Liver (tissue), 9 donors: ENCODE measurements around the gene NDUFB7. TPM values are rescaled to one million over a fixed set of nuclear protein-coding genes. Genes with fewer than 3 reads are reported as not detected.

Experiments
- DNase-seq: peaks from one replicate; pipeline ENCODE4 v3.0.0-alpha.2; 2017; ENCODE audit warnings: low spot score
- H3K27ac ChIP-seq, 2 donors: one replicate each; pipeline ENCODE4 v1.7.0; 2013; ENCODE audit warnings: inconsistent platforms in 2 of 2, low read length in 2 of 2, control low read depth in 1 of 2, low read depth in 1 of 2, mild to moderate bottlenecking in 1 of 2
- H3K27me3 ChIP-seq, 4 donors: one replicate each; pipeline versions ENCODE4 v1.6.1 to v1.7.0; 2013; ENCODE audit warnings: low read length in 3 of 4, inconsistent platforms in 1 of 4, mild to moderate bottlenecking in 1 of 4, moderate library complexity in 1 of 4; ENCODE audit not compliant: control insufficient read depth in 4 of 4, insufficient read depth in 4 of 4
- H3K36me3 ChIP-seq, 4 donors: one replicate each; pipeline versions ENCODE4 v1.6.1 to v1.7.0; 2013; ENCODE audit warnings: low read length in 3 of 4, mild to moderate bottlenecking in 3 of 4, low read depth in 1 of 4, moderate library complexity in 1 of 4; ENCODE audit not compliant: control insufficient read depth in 4 of 4, insufficient read depth in 3 of 4
- H3K4me1 ChIP-seq, 4 donors: one replicate each; pipeline versions ENCODE4 v1.6.1 to v1.7.0; 2013; ENCODE audit warnings: low read length in 3 of 4, mild to moderate bottlenecking in 3 of 4, moderate library complexity in 1 of 4; ENCODE audit not compliant: control insufficient read depth in 4 of 4, insufficient read depth in 4 of 4
- H3K4me3 ChIP-seq, 3 donors: one replicate each; pipeline versions ENCODE4 v1.6.1 to v1.7.0; 2013; ENCODE audit warnings: low read length in 3 of 3, control low read depth in 1 of 3, low read depth in 1 of 3, mild to moderate bottlenecking in 1 of 3
- H3K9ac ChIP-seq, 2 donors: one replicate each; pipeline ENCODE4 v1.7.0; 2013; ENCODE audit warnings: low read length in 2 of 2, mild to moderate bottlenecking in 2 of 2, moderate library complexity in 2 of 2, control low read depth in 1 of 2, low read depth in 1 of 2
- H3K9me3 ChIP-seq, 4 donors: one replicate each; pipeline versions ENCODE4 v1.6.1 to v1.7.0; 2013; ENCODE audit warnings: low read length in 3 of 4; ENCODE audit not compliant: control insufficient read depth in 4 of 4
- EGR1 ChIP-seq, 2 donors: IDR thresholded peaks; 2 replicates each; pipeline ENCODE4 v1.6.1; 2016 to 2018; ENCODE audit warnings: antibody characterized with exemption in 2 of 2, low read depth in 2 of 2
- FOXA2 ChIP-seq: IDR thresholded peaks from 2 replicates; pipeline ENCODE4 v1.6.1; 2016; ENCODE audit warnings: antibody characterized with exemption
- GABPA ChIP-seq, 2 donors: IDR thresholded peaks in 1 of 2; conservative IDR thresholded peaks in 1 of 2; 2 replicates each; pipeline ENCODE4 v1.6.1; 2016; ENCODE audit warnings: antibody characterized with exemption in 2 of 2, mild to moderate bottlenecking in 1 of 2, moderate library complexity in 1 of 2
- HNF4A ChIP-seq, 2 donors: conservative IDR thresholded peaks; 2 replicates each; pipeline ENCODE4 v1.6.1; 2016; ENCODE audit warnings: antibody characterized with exemption in 2 of 2, mild to moderate bottlenecking in 2 of 2
- HNF4G ChIP-seq: IDR thresholded peaks from 2 replicates; pipeline ENCODE4 v1.6.1; 2016; ENCODE audit warnings: antibody characterized with exemption
- JUND ChIP-seq, 2 donors: IDR thresholded peaks; 2 replicates each; pipeline ENCODE4 v1.6.1; 2016; ENCODE audit warnings: antibody characterized with exemption in 2 of 2
- NR2F2 ChIP-seq: IDR thresholded peaks from 2 replicates; pipeline ENCODE4 v1.6.1; 2016; ENCODE audit warnings: antibody characterized with exemption
- RAD21 ChIP-seq, 2 donors: IDR thresholded peaks; 2 replicates each; pipeline ENCODE4 v1.6.1; 2016; ENCODE audit warnings: antibody characterized with exemption in 2 of 2, mild to moderate bottlenecking in 2 of 2
- RXRA ChIP-seq, 2 donors: IDR thresholded peaks; 2 replicates each; pipeline ENCODE4 v1.6.1; 2017 to 2018; ENCODE audit warnings: antibody characterized with exemption in 2 of 2, mild to moderate bottlenecking in 1 of 2
- TAF1 ChIP-seq: conservative IDR thresholded peaks from 2 replicates; pipeline ENCODE4 v1.6.1; 2016; ENCODE audit warnings: antibody characterized with exemption, mild to moderate bottlenecking
- YY1 ChIP-seq: IDR thresholded peaks from 2 replicates; pipeline ENCODE4 v1.6.1; 2016; ENCODE audit warnings: antibody characterized with exemption, mild to moderate bottlenecking
- WGBS: extraction: QIAGEN DNeasy Blood & Tissue Kit; methylation state at CpG from one replicate; pipeline ENCODE4 v1.1.7; 2013; 5-methylcytosine and 5-hydroxymethylcytosine counted together
- polyA plus RNA-seq, 2 donors: library from polyadenylated mRNA; stranded (reverse) in 1 of 2; unstranded in 1 of 2; fragments of 200-250 nt in 1 of 2; fragments of >200 nt in 1 of 2; fragmentation: Nextera tagmentation in 1 of 2; extraction: Ambion mirVana in 1 of 2; gene quantifications; one replicate each; pipeline versions ENCODE4 v1.2.1 to v1.2.3, GENCODE V29; 2013 to 2015
- total RNA-seq, 2 donors: library from RNA; depleted of rRNA; stranded (reverse); fragments of >200 nt; gene quantifications; one replicate each; pipeline ENCODE4 v1.2.3, GENCODE V29; 2014
- TF ChIP-seq, protein P1 (sequence below): IDR thresholded peaks from 2 replicates; pipeline ENCODE4 v1.6.1; 2016; ENCODE audit warnings: antibody characterized with exemption
- TF ChIP-seq, protein P2 (sequence below): fragments of 150-350 bp; IDR thresholded peaks from 2 replicates; pipeline ENCODE4 v1.5.1; 2017; ENCODE audit warnings: improper control_type of control experiment, low read depth, low read length; ENCODE audit not compliant: missing input control
- TF ChIP-seq, protein P3 (sequence below): IDR thresholded peaks from 2 replicates; pipeline ENCODE4 v1.6.1; 2016; ENCODE audit warnings: antibody characterized with exemption
- TF ChIP-seq, protein P4 (sequence below): IDR thresholded peaks from 2 replicates; pipeline ENCODE4 v1.6.1; 2016; ENCODE audit warnings: antibody characterized with exemption
- TF ChIP-seq, protein P5 (sequence below): IDR thresholded peaks from 2 replicates; pipeline ENCODE4 v1.6.1; 2016; ENCODE audit warnings: antibody characterized with exemption, mild to moderate bottlenecking
- donor health status: healthy.
- donor health status: healthy.
- donor health status: healthy.
- donor health status: healthy.
- donor health status: healthy.

The NDUFB7 gene
- total and polyA plus RNA-seq, 4 donors: 110 to 293 (median 252) TPM

DNA sequence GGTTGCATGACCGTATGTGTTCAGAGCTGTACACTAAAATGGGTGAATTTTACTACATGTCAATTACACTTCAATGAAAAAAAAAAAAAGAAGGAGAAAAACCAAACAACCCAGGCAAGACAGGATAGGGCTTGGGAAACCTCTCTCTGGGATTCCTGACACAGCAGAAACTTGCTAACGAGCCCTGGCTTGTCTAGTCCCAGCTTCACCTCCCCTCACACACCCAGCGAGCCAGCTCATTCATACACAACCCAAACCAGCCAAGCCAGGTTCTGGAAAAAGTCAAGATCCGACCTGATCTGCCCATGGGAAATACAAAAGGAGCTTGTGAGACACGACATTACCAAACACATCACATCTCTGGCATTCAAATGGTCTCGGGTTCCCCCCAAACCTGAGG is 46.1 kb downstream of the NDUFB7 start:
- H3K9me3 ChIP-seq: no peaks in the 10 kb centered on the region
- no peak for TF ChIP-seq RXRA (IDR thresholded peaks at IDR 0.05)
- no peak for TF ChIP-seq HNF4G
- WGBS: 74% methylated on average over 6 of the region's 6 CpGs
- H3K9ac ChIP-seq: no peak overlapping the region
- no peaks in the 10 kb centered on the region for H3K27me3 ChIP-seq
- no peaks in the 10 kb centered on the region for H3K36me3 ChIP-seq
- H3K4me1 ChIP-seq: peaks cover 0 to 12% (median 4%) of the 10 kb centered on the region in 4 donors
- no peak overlapping the region for H3K4me3 ChIP-seq
- H3K27ac ChIP-seq: no peak overlapping the region
- no peak for DNase-seq

DNA sequence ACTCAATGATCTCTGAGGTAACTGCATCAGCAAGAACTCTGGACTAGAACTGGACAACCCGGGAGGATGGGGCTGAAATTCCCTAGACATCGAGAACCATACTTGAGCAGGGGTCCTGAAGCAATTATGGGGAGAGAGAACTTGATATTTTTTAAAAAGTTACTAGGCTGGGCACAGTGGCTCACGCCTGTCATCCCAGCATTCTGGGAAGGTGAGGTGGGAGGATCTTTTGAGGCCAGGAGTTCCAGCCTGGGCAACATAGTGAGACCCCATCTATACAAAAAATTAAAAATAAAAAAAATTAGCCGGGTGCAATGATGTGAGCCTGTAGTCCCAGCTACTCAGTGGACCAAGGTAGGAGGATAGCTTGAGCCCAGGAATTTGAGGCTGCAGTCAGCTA is 51.3 kb downstream of the NDUFB7 start:
- H3K4me3 ChIP-seq: no peak overlapping the region
- TF ChIP-seq RXRA (IDR thresholded peaks at IDR 0.05) (no peak), EGR1 (IDR thresholded peaks at IDR 0.05; ENCODE audit: low read depth in 2 of 2) (no peak), HNF4G (no peak), JUND (IDR thresholded peaks at IDR 0.05) (no peak), YY1 (no peak)
- TF ChIP-seq, protein P1, sequence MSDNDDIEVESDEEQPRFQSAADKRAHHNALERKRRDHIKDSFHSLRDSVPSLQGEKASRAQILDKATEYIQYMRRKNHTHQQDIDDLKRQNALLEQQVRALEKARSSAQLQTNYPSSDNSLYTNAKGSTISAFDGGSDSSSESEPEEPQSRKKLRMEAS: no peak
- TF ChIP-seq, protein P2, sequence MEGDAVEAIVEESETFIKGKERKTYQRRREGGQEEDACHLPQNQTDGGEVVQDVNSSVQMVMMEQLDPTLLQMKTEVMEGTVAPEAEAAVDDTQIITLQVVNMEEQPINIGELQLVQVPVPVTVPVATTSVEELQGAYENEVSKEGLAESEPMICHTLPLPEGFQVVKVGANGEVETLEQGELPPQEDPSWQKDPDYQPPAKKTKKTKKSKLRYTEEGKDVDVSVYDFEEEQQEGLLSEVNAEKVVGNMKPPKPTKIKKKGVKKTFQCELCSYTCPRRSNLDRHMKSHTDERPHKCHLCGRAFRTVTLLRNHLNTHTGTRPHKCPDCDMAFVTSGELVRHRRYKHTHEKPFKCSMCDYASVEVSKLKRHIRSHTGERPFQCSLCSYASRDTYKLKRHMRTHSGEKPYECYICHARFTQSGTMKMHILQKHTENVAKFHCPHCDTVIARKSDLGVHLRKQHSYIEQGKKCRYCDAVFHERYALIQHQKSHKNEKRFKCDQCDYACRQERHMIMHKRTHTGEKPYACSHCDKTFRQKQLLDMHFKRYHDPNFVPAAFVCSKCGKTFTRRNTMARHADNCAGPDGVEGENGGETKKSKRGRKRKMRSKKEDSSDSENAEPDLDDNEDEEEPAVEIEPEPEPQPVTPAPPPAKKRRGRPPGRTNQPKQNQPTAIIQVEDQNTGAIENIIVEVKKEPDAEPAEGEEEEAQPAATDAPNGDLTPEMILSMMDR: no peak
- TF ChIP-seq, protein P3, sequence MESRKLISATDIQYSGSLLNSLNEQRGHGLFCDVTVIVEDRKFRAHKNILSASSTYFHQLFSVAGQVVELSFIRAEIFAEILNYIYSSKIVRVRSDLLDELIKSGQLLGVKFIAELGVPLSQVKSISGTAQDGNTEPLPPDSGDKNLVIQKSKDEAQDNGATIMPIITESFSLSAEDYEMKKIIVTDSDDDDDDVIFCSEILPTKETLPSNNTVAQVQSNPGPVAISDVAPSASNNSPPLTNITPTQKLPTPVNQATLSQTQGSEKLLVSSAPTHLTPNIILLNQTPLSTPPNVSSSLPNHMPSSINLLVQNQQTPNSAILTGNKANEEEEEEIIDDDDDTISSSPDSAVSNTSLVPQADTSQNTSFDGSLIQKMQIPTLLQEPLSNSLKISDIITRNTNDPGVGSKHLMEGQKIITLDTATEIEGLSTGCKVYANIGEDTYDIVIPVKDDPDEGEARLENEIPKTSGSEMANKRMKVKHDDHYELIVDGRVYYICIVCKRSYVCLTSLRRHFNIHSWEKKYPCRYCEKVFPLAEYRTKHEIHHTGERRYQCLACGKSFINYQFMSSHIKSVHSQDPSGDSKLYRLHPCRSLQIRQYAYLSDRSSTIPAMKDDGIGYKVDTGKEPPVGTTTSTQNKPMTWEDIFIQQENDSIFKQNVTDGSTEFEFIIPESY: no peak
- TF ChIP-seq, protein P4, sequence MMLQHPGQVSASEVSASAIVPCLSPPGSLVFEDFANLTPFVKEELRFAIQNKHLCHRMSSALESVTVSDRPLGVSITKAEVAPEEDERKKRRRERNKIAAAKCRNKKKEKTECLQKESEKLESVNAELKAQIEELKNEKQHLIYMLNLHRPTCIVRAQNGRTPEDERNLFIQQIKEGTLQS: no peak
- H3K36me3 ChIP-seq: peaks cover 4 to 9% (median 6%) of the 10 kb centered on the region in 4 donors
- WGBS: 98% methylated on average over 4 of the region's 4 CpGs
- H3K27me3 ChIP-seq: no peaks in the 10 kb centered on the region
- H3K9ac ChIP-seq: no peak overlapping the region
- no peaks in the 10 kb centered on the region for H3K9me3 ChIP-seq
- H3K27ac ChIP-seq: peak overlapping the region in 1 of 2 donors; percentile 91
- DNase-seq: no peak
- peaks cover 7 to 27% (median 13%) of the 10 kb centered on the region in 4 donors for H3K4me1 ChIP-seq

DNA sequence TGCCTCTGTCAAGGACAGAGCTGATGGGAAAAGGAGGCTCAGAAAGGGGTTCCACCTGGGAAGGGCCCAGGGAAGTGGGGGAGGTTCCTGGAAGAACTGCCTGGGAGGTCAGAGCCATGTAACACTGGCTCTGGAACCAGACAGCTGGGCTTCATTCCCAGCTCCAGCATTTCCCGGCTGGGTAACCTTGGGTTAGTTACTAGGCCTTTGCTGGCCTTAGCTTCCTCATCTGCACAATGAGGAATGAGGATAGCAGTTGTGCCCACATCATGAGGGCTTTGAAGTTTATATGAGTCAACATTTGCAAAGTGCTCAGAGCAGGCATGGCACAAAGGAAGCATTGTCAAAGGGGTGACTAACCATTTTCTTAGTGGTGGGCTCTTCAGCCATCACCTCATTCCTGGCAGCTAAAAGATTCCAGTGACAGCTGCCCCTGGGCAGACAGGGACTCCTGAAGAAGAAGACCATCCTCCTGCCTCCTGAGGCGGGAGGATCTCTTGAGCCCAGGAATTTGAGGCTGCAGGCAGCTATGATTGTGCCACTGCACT is 51.9 kb downstream of the NDUFB7 start:
- peaks cover 13 to 33% (median 18%) of the 10 kb centered on the region in 4 donors for H3K4me1 ChIP-seq
- no peaks in the 10 kb centered on the region for H3K27me3 ChIP-seq
- no peaks in the 10 kb centered on the region for H3K9me3 ChIP-seq
- H3K36me3 ChIP-seq: peaks cover 8 to 15% (median 11%) of the 10 kb centered on the region in 4 donors
- H3K27ac ChIP-seq: peak overlapping the region; percentile 91 to 96
- DNase-seq: no peak
- WGBS: 50% methylated on average over 2 of the region's 2 CpGs
- no peak overlapping the region for H3K4me3 ChIP-seq
- H3K9ac ChIP-seq: peak overlapping the region in 1 of 2 donors; percentile 50
- no peak for TF ChIP-seq JUND (IDR thresholded peaks at IDR 0.05)
- TF ChIP-seq, protein P5, sequence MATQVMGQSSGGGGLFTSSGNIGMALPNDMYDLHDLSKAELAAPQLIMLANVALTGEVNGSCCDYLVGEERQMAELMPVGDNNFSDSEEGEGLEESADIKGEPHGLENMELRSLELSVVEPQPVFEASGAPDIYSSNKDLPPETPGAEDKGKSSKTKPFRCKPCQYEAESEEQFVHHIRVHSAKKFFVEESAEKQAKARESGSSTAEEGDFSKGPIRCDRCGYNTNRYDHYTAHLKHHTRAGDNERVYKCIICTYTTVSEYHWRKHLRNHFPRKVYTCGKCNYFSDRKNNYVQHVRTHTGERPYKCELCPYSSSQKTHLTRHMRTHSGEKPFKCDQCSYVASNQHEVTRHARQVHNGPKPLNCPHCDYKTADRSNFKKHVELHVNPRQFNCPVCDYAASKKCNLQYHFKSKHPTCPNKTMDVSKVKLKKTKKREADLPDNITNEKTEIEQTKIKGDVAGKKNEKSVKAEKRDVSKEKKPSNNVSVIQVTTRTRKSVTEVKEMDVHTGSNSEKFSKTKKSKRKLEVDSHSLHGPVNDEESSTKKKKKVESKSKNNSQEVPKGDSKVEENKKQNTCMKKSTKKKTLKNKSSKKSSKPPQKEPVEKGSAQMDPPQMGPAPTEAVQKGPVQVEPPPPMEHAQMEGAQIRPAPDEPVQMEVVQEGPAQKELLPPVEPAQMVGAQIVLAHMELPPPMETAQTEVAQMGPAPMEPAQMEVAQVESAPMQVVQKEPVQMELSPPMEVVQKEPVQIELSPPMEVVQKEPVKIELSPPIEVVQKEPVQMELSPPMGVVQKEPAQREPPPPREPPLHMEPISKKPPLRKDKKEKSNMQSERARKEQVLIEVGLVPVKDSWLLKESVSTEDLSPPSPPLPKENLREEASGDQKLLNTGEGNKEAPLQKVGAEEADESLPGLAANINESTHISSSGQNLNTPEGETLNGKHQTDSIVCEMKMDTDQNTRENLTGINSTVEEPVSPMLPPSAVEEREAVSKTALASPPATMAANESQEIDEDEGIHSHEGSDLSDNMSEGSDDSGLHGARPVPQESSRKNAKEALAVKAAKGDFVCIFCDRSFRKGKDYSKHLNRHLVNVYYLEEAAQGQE: no peak
- TF ChIP-seq GABPA (IDR thresholded peaks at IDR 0.05 in 1 of 2, conservative IDR thresholded peaks at IDR 0.05 in 1 of 2): no peak
- TF ChIP-seq, protein P4: no peak
- no peak for TF ChIP-seq HNF4G
- peak; percentile 61 for TF ChIP-seq NR2F2
- TF ChIP-seq RXRA (IDR thresholded peaks at IDR 0.05): peak; percentile 67 to 69
- no peak for TF ChIP-seq TAF1
- no peak for TF ChIP-seq FOXA2
- TF ChIP-seq HNF4A (conservative IDR thresholded peaks at IDR 0.05): peak; percentile 20 to 32
- peak in 1 of 2 donors; percentile 19 for TF ChIP-seq EGR1 (IDR thresholded peaks at IDR 0.05; ENCODE audit: low read depth in 2 of 2)
- TF ChIP-seq RAD21 (IDR thresholded peaks at IDR 0.05): no peak
- peak; percentile 30 for TF ChIP-seq YY1
- TF ChIP-seq, protein P2: no peak
